Testis (tissue), 2 donors: ENCODE results near the gene RHEB.

ENCODE experiments used
- CTCF ChIP-seq, 3 experiments: fragments of 450-650 bp in 2 of 3; fragments of 200-600 bp in 1 of 3; sonication (generic) in 1 of 3; IDR thresholded peaks; one replicate each; pipeline ENCODE4 v1.5.1; 2016 to 2019; ENCODE audit warnings: antibody characterized with exemption in 3 of 3, mild to moderate bottlenecking in 2 of 3, moderate library complexity in 1 of 3
- POLR2A ChIP-seq: fragments of 450-650 bp; IDR thresholded peaks from one replicate; pipeline ENCODE4 v1.6.1; 2017; ENCODE audit warnings: antibody characterized with exemption, mild to moderate bottlenecking, moderate library complexity

- TF ChIP-seq CTCF (IDR thresholded peaks at IDR 0.05) (no peak), POLR2A (no peak)
Observed at GRCh38 chr7:151451626-151452571, 67.8 kb downstream of the RHEB start.
